SK-N-MC (cell line): ENCODE measurements around the gene NIM1K.

ENCODE experiments used
- DNase-seq: peaks from one replicate; pipeline ENCODE4 v3.0.0-alpha.2; 2011; ENCODE audit warnings: low read depth, low spot score
- H3K27ac ChIP-seq: fragments of 200-600 bp; sonication (generic); 2 replicates; pipeline ENCODE4 v1.5.1; 2016; ENCODE audit warnings: mixed run types
- H3K36me3 ChIP-seq: fragments of 200-600 bp; sonication (generic); 2 replicates; pipeline ENCODE4 v1.6.1; 2017; ENCODE audit warnings: antibody characterized with exemption, low read length, mixed read lengths; ENCODE audit not compliant: insufficient read depth
- H3K4me3 ChIP-seq: fragments of 200-600 bp; sonication (generic); 2 replicates; pipeline ENCODE4 v1.5.1; 2016
- H3K9ac ChIP-seq: fragments of 200-600 bp; sonication (generic); 2 replicates; pipeline ENCODE4 v1.8.0; 2017; ENCODE audit warnings: mixed run types, mixed read lengths; ENCODE audit not compliant: insufficient read length
- H3K9me3 ChIP-seq: fragments of 200-600 bp; sonication (generic); 2 replicates; pipeline ENCODE4 v1.6.1; 2017; ENCODE audit warnings: low read depth, mild to moderate bottlenecking, antibody characterized with exemption, low read length, moderate library complexity, mixed read lengths
- EZH2 ChIP-seq: fragments of 200-600 bp; sonication (generic); IDR thresholded peaks from one replicate; pipeline ENCODE4 v1.6.1; 2017; ENCODE audit warnings: antibody characterized with exemption
- FOXP2 ChIP-seq: optimal IDR thresholded peaks from 2 replicates; pipeline ENCODE3; 2011; ENCODE audit warnings: mild to moderate bottlenecking, moderate library complexity; ENCODE audit not compliant: insufficient read depth; ENCODE audit errors: extremely low read length, control extremely low read depth
- POLR2AphosphoS5 ChIP-seq: IDR thresholded peaks from 2 replicates; pipeline ENCODE4 v1.6.1; 2012; ENCODE audit warnings: mild to moderate bottlenecking, low read depth, low read length, borderline replicate concordance

NIM1K gene

DNA sequence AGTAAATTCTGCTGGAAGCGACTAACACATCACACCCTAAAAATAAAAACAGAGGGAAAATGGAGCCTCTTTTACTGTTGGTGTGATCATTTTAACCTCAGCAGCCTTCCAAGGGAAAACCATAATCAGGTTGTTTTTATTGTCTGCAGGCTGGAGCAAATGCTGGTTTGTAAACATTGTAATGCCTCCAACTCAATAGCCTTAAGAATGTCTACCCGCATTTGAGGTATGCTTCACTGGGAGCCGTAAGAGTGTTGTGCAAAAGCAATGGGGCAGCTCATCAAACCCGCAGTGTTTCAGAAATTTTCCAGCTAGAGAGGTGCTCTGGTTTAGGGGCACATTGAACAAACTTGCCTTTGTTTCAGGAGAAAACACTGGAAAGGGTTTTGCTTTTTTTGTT, 17.0 kb downstream of the NIM1K start:
- no peak for DNase-seq
- Histone ChIP-seq H3K9ac (no peak overlapping the region), H3K9me3 (no peaks in the 10 kb centered on the region), H3K4me3 (no peak overlapping the region), H3K27ac (no peak overlapping the region), H3K36me3 (no peaks in the 10 kb centered on the region)
- TF ChIP-seq EZH2 (no peak), FOXP2 (no peak), POLR2AphosphoS5 (no peak)

DNA sequence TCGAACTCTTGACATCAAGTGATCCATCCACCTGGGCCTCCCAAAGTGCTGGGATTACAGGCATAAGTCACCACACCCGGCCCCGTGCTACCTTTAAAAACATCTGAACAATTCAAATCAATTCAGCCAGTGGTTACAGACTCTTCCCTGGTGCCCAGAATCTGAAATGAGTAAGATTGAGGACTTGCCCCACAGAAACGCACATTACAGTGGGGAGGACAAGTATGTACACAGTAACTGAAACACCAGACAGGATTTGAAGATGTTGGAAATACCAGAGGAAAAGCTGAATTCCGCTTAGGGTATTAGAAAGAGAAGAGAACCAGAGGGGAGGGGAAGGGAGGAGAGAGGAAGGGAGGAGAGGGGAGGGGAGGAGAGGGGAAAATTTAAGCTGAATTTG, 17.8 kb downstream of the NIM1K start:
- Histone ChIP-seq H3K36me3 (no peaks in the 10 kb centered on the region), H3K9me3 (no peaks in the 10 kb centered on the region), H3K27ac (no peak overlapping the region), H3K9ac (no peak overlapping the region), H3K4me3 (no peak overlapping the region)
- DNase-seq, result no peak
- no peak for TF ChIP-seq EZH2
- no peak for TF ChIP-seq FOXP2
- no peak for TF ChIP-seq POLR2AphosphoS5

DNA sequence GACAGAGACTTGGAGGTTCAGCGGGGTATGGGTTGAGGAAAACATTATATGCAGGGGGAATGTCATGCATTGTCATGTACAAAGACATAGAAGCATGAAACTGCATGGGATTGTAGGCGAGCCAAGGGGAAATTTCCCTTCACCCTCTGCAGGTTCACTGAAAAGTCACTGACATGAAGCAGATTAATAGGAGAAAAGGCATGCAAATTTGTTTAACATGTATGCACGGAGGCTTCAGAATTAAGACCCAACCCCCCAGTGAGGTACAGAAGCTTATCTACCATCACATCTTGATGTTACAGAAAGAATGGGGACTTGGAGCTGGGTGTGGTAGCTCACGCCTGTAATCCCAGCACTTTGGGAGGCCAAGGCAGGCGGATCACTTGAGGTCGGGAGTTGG, 18.5 kb downstream of the NIM1K start:
- Histone ChIP-seq H3K9ac (no peak overlapping the region), H3K4me3 (no peak overlapping the region), H3K9me3 (no peaks in the 10 kb centered on the region), H3K27ac (no peak overlapping the region), H3K36me3 (no peaks in the 10 kb centered on the region)
- TF ChIP-seq FOXP2 (no peak), EZH2 (no peak), POLR2AphosphoS5 (no peak)
- DNase-seq, result no peak

DNA sequence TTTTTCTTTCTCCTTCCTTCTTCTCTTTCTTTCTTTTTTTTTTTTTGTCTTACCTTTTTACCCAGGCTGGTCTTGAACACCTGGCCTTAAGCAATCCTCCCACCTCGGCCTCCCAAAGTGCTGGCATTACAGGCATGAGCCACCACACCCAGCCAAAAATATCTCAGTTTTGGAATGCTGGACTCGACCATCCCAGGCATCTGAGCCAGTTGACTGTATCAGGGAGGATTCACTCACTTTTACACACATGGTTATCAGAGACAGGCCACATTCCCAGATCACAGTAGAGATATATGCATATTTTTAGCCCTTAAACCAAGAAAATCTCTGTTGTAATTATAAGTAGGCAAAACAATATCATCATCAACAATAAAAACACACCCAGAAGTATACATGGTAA, 21.9 kb downstream of the NIM1K start:
- H3K36me3 ChIP-seq, result no peaks in the 10 kb centered on the region
- H3K4me3 ChIP-seq, result no peak overlapping the region
- H3K9me3 ChIP-seq, result no peaks in the 10 kb centered on the region
- H3K9ac ChIP-seq, result no peak overlapping the region
- DNase-seq, result no peak
- no peak overlapping the region for H3K27ac ChIP-seq
- TF ChIP-seq FOXP2 (no peak), POLR2AphosphoS5 (no peak), EZH2 (no peak)

DNA sequence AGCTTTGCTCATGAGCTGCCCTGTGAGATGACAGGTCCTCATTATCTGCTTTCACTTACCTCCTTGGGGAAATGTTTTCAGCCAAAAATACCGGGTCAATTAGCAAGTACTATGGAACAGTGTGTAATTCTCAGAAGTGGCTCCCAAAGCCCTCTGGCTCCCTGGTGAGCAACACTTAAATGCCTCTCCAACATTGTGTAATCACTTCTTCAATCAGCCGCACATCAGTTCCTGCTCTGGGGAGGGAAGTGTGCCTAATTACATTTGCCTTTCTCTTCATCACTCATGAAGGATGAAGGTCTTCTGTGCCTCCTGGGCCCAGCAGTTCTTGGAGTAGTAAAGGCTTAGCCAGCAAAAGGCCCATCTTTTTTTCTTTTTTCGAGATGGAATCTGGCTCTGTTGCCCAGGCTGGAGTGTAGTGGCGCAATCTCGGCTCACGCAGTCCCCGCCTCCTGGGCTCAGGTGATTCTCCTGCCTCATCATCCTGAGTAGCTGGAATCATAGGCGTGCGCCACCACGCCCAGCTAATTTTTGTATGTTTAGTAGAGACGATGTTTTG, 23.1 kb downstream of the NIM1K start:
- H3K9me3 ChIP-seq, result no peaks in the 10 kb centered on the region
- no peak overlapping the region for H3K9ac ChIP-seq
- no peak for TF ChIP-seq EZH2
- TF ChIP-seq POLR2AphosphoS5, result no peak
- no peak for TF ChIP-seq FOXP2
- no peak overlapping the region for H3K4me3 ChIP-seq
- no peaks in the 10 kb centered on the region for H3K36me3 ChIP-seq
- peak; percentile 28 for DNase-seq
- H3K27ac ChIP-seq, result no peak overlapping the region

DNA sequence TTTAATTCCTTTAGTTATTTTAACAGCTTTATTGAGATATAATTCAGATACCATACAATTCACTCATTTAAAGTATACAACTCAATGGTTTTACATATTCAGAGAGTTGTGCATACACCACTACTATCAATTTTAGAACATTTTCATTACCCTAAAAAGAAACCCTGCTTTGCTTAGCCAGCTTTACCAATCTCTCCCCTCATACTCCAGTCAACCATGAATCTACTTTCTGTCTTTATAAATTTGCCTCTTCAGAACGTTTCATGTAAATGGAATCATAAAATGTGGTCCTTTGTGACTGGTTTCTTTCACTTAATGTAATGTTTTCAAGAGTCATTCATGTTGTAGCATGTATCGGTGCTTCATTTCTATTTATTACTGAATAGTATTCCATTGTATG, 24.9 kb downstream of the NIM1K start:
- Histone ChIP-seq H3K36me3 (no peaks in the 10 kb centered on the region), H3K4me3 (no peak overlapping the region), H3K9me3 (no peaks in the 10 kb centered on the region), H3K27ac (no peak overlapping the region), H3K9ac (no peak overlapping the region)
- DNase-seq, result no peak
- TF ChIP-seq EZH2 (no peak), FOXP2 (no peak), POLR2AphosphoS5 (no peak)

DNA sequence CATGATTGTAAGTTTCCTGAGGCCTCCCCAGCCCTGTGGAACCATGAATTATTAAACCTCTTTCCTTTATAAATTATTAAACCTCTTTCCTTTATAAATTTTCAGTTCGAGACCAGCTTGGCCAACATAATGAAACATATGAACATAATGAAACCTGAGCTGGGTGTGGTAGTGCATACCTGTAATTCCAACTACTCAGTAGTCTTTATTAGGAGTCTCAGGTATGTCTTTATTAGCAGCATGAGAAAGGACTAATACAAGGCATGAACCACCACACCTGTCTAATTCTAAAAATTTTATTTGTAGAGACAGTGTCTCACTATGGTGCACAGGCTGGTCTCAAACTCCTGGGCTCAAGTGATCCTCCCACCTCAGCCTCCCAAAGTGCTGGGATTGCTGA, 27.1 kb downstream of the NIM1K start:
- H3K9me3 ChIP-seq, result no peaks in the 10 kb centered on the region
- H3K27ac ChIP-seq, result no peak overlapping the region
- no peak for DNase-seq
- H3K36me3 ChIP-seq, result no peaks in the 10 kb centered on the region
- no peak overlapping the region for H3K4me3 ChIP-seq
- no peak for TF ChIP-seq EZH2
- no peak for TF ChIP-seq POLR2AphosphoS5
- TF ChIP-seq FOXP2, result no peak
- no peak overlapping the region for H3K9ac ChIP-seq

DNA sequence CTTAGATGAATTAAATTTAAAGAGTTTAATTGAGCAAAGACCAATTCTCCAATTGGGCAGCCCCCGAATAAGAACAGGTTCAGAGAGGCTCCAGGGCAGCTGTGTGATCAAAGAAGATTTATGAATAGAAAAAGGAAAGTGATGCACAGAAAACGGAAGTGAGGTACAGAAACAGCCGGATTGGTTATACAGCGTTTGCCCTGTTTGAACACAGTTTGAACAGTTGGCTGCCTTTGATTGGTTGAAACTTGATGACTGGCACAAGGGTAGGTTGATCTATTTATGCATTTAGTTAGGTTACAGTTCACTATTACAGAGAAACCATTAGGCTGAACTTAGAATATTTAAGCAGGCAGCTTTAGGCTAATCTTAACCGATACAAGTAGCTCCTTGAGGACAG, 29.5 kb downstream of the NIM1K start:
- H3K9ac ChIP-seq, result no peak overlapping the region
- no peaks in the 10 kb centered on the region for H3K36me3 ChIP-seq
- DNase-seq, result no peak
- H3K9me3 ChIP-seq, result no peaks in the 10 kb centered on the region
- H3K27ac ChIP-seq, result no peak overlapping the region
- no peak overlapping the region for H3K4me3 ChIP-seq
- TF ChIP-seq EZH2, result no peak
- no peak for TF ChIP-seq FOXP2
- no peak for TF ChIP-seq POLR2AphosphoS5

DNA sequence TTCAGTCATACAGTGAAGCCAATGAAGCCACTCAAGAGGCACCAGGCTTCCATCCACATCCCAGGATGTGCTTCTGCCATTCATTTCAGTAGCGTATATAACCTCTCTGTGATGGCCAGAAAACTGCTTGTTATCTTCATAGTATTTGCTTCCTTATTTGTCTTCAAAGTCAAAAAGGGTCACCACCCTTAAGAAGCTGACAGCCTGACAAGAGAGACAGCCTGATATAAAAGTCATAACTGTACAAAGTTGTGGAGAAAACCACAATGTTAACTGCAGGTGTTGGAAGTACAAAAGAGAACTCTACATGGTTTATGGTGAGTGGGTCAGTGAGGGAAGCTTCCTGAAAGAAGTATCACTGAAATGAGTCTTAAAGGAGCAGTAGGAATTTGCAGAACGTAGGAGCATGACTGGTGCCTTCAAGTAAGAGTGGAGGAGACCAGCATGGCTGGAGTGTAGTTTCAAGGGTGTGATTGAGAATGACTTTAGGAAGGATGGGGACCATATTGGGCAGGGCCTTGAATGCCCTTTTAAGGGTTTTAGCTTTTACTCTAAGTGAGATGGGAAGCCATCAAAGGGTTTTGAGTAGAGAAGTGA, 33.7 kb downstream of the NIM1K start:
- Histone ChIP-seq H3K4me3 (no peak overlapping the region), H3K9me3 (no peaks in the 10 kb centered on the region), H3K27ac (no peak overlapping the region), H3K9ac (no peak overlapping the region), H3K36me3 (no peaks in the 10 kb centered on the region)
- TF ChIP-seq POLR2AphosphoS5 (no peak), EZH2 (no peak), FOXP2 (no peak)
- DNase-seq, result no peak
